HepG2 (cell line): Measurements from ENCODE around the gene LMNA. TPM values are rescaled to one million over a fixed set of nuclear protein-coding genes. Genes with fewer than 3 reads are reported as not detected.
A peak's percentile ranks its signal among the peaks of the same experiment; 100 is the strongest.

Experiments
- BCL3 ChIP-seq: sonication (generic); formaldehyde crosslinking; IDR thresholded peaks from 2 replicates; pipeline ENCODE4 v1.5.1; 2020; ENCODE audit warnings: mild to moderate bottlenecking, missing genetic modification reagents, moderate library complexity
- CBX5 ChIP-seq: sonication (generic); formaldehyde crosslinking; IDR thresholded peaks from 2 replicates; pipeline ENCODE4 v1.4.0; 2020; ENCODE audit warnings: missing genetic modification reagents, borderline replicate concordance
- CREM ChIP-seq, 2 experiments: sonication (generic) in 1 of 2; formaldehyde crosslinking in 1 of 2; IDR thresholded peaks; 2 replicates each; pipeline versions ENCODE4 v1.4.0 to v1.6.1; 2016 to 2020; ENCODE audit warnings: antibody characterized with exemption in 1 of 2, mild to moderate bottlenecking in 1 of 2, missing genetic modification reagents in 1 of 2
- GATAD1 ChIP-seq: IDR thresholded peaks from 2 replicates; pipeline ENCODE4 v1.6.1; 2016; ENCODE audit warnings: missing genetic modification reagents, missing compliant biosample characterization
- NPAS2 ChIP-seq: sonication (generic); formaldehyde crosslinking; IDR thresholded peaks from 2 replicates; pipeline ENCODE4 v1.8.0; 2022; ENCODE audit warnings: mild to moderate bottlenecking, missing genetic modification reagents, borderline replicate concordance
- RAD51 ChIP-seq: fragments of 450-650 bp; IDR thresholded peaks from 2 replicates; pipeline ENCODE4 v1.6.1; 2016; ENCODE audit warnings: borderline replicate concordance
- RARA ChIP-seq: IDR thresholded peaks from 2 replicates; pipeline ENCODE4 v1.6.1; 2016; ENCODE audit warnings: missing genetic modification reagents, missing compliant biosample characterization
- RBAK ChIP-seq: sonication (generic); formaldehyde crosslinking; IDR thresholded peaks from 2 replicates; pipeline ENCODE4 v1.5.1; 2020; ENCODE audit warnings: mild to moderate bottlenecking, missing genetic modification reagents
- SALL1 ChIP-seq: sonication (generic); formaldehyde crosslinking; IDR thresholded peaks from 2 replicates; pipeline ENCODE4 v1.8.0; 2022; ENCODE audit warnings: mild to moderate bottlenecking, missing genetic modification reagents
- SCMH1 ChIP-seq: sonication (generic); formaldehyde crosslinking; IDR thresholded peaks from 2 replicates; pipeline ENCODE4 v1.9.0; 2021; ENCODE audit warnings: missing genetic modification reagents, mild to moderate bottlenecking, borderline replicate concordance
- SSRP1 ChIP-seq: IDR thresholded peaks from 2 replicates; pipeline ENCODE4 v1.6.1; 2016; ENCODE audit warnings: control low read depth
- THAP7 ChIP-seq: sonication (generic); formaldehyde crosslinking; IDR thresholded peaks from 2 replicates; pipeline ENCODE4 v1.8.1; 2023; ENCODE audit warnings: mild to moderate bottlenecking, missing genetic modification reagents
- ZBTB33 ChIP-seq: sonication (generic); formaldehyde crosslinking; IDR thresholded peaks from 2 replicates; pipeline ENCODE4 v1.4.0; 2020; ENCODE audit warnings: missing genetic modification reagents
- ZBTB7A ChIP-seq: sonication (generic); formaldehyde crosslinking; IDR thresholded peaks from 2 replicates; pipeline ENCODE4 v1.8.0; 2022; ENCODE audit warnings: mild to moderate bottlenecking, missing genetic modification reagents
- ZC3H4 ChIP-seq: sonication (generic); formaldehyde crosslinking; IDR thresholded peaks from 2 replicates; pipeline ENCODE4 v1.4.0; 2020; ENCODE audit warnings: missing genetic modification reagents, borderline replicate concordance
- ZNF232 ChIP-seq: sonication (generic); formaldehyde crosslinking; IDR thresholded peaks from 2 replicates; pipeline ENCODE4 v1.4.0; 2020; ENCODE audit warnings: missing genetic modification reagents, borderline replicate concordance
- ZNF367 ChIP-seq: sonication (generic); formaldehyde crosslinking; IDR thresholded peaks from 2 replicates; pipeline ENCODE4 v1.4.0; 2020; ENCODE audit warnings: missing genetic modification reagents, borderline replicate concordance
- ZNF543 ChIP-seq: sonication (generic); formaldehyde crosslinking; IDR thresholded peaks from 2 replicates; pipeline ENCODE4 v1.4.0; 2020; ENCODE audit warnings: mild to moderate bottlenecking, missing genetic modification reagents
- ZNF607 ChIP-seq: sonication (generic); formaldehyde crosslinking; IDR thresholded peaks from 2 replicates; pipeline ENCODE4 v1.5.1; 2020; ENCODE audit warnings: missing genetic modification reagents, mild to moderate bottlenecking, borderline replicate concordance
- ZNF609 ChIP-seq: sonication (generic); formaldehyde crosslinking; IDR thresholded peaks from 2 replicates; pipeline ENCODE4 v1.4.0; 2020; ENCODE audit warnings: mild to moderate bottlenecking, missing genetic modification reagents, borderline replicate concordance
- ZNF761 ChIP-seq: sonication (generic); formaldehyde crosslinking; conservative IDR thresholded peaks from 2 replicates; pipeline ENCODE4 v1.4.0; 2020; ENCODE audit warnings: mild to moderate bottlenecking, missing genetic modification reagents
- ZNF792 ChIP-seq: IDR thresholded peaks from 2 replicates; pipeline ENCODE4 v1.6.1; 2016
- ZNF891 ChIP-seq: sonication (generic); formaldehyde crosslinking; IDR thresholded peaks from 2 replicates; pipeline ENCODE4 v1.5.0; 2020; ENCODE audit warnings: mild to moderate bottlenecking, missing genetic modification reagents
- polyA plus RNA-seq, 8 experiments: library from polyadenylated mRNA; depleted of rRNA in 3 of 8; stranded (reverse) in 7 of 8; unstranded in 1 of 8; fragments of >200 nt; fragmentation: Illumina TruSeq in 4 of 8; extraction: Trizol in 4 of 8; gene quantifications; 2 replicates each; pipeline versions ENCODE4 v1.2.1 to v1.2.3, GENCODE V29; 2011 to 2016; ENCODE audit warnings: low read depth in 4 of 8, missing spikeins in 1 of 8, mixed read lengths in 1 of 8; ENCODE audit not compliant: insufficient read depth in 1 of 8
- total RNA-seq, 5 experiments: library from RNA; depleted of rRNA; stranded (reverse); fragments of >200 nt; fragmentation: Illumina TruSeq; extraction: Trizol; gene quantifications; 2 replicates each; pipeline ENCODE4 v1.2.3, GENCODE V29; 2016; ENCODE audit warnings: low read depth in 1 of 5

Gene LMNA
- total and polyA plus RNA-seq, 2 of the 13 experiments (the other 11 are each of a cell fraction or from before 2014, with no cell fraction given), result 107 to 225 TPM

- TF ChIP-seq NPAS2 (CRISPR knock-in tag), result no peak
- TF ChIP-seq ZNF367, result no peak
- TF ChIP-seq ZNF232 (CRISPR knock-in tag), result no peak
- 0 out of 2 replicates have a peak, but pooled peaks have one; percentile 48 for TF ChIP-seq CBX5
- no peak for TF ChIP-seq ZNF891 (CRISPR knock-in tag)
- TF ChIP-seq THAP7 (CRISPR knock-in tag), result no peak
- peak; percentile 91 for TF ChIP-seq CREM (IDR thresholded peaks at IDR 0.05)
- no peak for TF ChIP-seq CREM (CRISPR knock-in tag; IDR thresholded peaks at IDR 0.05)
- 0 out of 2 replicates have a peak, but pooled peaks have one; percentile 62 for TF ChIP-seq ZNF607 (CRISPR knock-in tag)
- TF ChIP-seq GATAD1 (CRISPR knock-in tag), result peak; percentile 55; the same call in 1 of the 2 replicates
- no peak for TF ChIP-seq RBAK (CRISPR knock-in tag)
- no peak; the same call in 1 of the 2 replicates for TF ChIP-seq ZNF543 (CRISPR knock-in tag)
- no peak for TF ChIP-seq ZC3H4
- peak; percentile 64; the same call in 1 of the 2 replicates for TF ChIP-seq ZBTB33 (CRISPR knock-in tag)
- TF ChIP-seq BCL3 (CRISPR knock-in tag), result peak; percentile 74; the same call in 1 of the 2 replicates
- peak; percentile 48; the same call in 1 of the 2 replicates for TF ChIP-seq ZBTB7A (CRISPR knock-in tag)
- peak; percentile 57; the same call in 1 of the 2 replicates for TF ChIP-seq SSRP1 (CRISPR knock-in tag)
- TF ChIP-seq RARA (CRISPR knock-in tag), result peak; percentile 98
- no peak for TF ChIP-seq RAD51
- TF ChIP-seq SALL1 (CRISPR knock-in tag), result peak; percentile 89
- peak; percentile 90 for TF ChIP-seq ZNF609
- no peak for TF ChIP-seq SCMH1 (CRISPR knock-in tag)
- 0 out of 2 replicates have a peak, but pooled peaks have one; percentile 56 for TF ChIP-seq ZNF792
- TF ChIP-seq ZNF761 (CRISPR knock-in tag), result no peak
These were observed 28.3 kb upstream of the LMNA start (continued) for GRCh38 chr1:156086256-156086662.
